ENCODE measurements around the gene LRIG3. TPM values are rescaled to one million over a fixed set of nuclear protein-coding genes. Genes with fewer than 3 reads are reported as not detected.

Gene LRIG3
- total and polyA plus RNA-seq, 7 donors: 1.4 to 5.1 (median 2.9) TPM

DNA sequence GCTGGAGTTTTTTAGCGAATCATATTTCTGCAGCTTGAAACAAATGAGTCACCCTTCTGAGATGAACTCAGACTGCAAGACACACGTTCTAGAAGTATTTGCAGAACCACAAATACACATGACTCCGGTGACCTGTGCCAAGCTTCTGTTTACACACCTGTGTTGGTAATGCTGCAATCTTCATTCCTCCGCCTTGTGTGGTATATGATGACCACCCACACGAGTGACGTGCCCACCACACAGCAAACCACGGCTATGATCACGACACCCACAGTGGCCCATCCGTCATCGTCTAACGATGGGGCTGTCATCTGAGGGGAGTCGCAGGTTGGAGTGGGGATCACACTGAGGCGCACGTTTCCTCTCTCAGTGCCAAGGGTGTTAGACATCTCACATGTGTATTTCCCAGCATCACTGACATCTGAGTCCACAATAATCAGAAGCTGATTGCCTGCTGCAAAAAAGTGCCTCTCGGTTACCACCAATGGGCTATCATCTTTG, 43.0 kb downstream of the LRIG3 start:
- WGBS, 3 donors: 79 to 80% (median 79%) methylated on average over 15 of the region's 15 CpGs
- TF ChIP-seq, protein P1, sequence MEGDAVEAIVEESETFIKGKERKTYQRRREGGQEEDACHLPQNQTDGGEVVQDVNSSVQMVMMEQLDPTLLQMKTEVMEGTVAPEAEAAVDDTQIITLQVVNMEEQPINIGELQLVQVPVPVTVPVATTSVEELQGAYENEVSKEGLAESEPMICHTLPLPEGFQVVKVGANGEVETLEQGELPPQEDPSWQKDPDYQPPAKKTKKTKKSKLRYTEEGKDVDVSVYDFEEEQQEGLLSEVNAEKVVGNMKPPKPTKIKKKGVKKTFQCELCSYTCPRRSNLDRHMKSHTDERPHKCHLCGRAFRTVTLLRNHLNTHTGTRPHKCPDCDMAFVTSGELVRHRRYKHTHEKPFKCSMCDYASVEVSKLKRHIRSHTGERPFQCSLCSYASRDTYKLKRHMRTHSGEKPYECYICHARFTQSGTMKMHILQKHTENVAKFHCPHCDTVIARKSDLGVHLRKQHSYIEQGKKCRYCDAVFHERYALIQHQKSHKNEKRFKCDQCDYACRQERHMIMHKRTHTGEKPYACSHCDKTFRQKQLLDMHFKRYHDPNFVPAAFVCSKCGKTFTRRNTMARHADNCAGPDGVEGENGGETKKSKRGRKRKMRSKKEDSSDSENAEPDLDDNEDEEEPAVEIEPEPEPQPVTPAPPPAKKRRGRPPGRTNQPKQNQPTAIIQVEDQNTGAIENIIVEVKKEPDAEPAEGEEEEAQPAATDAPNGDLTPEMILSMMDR (IDR thresholded peaks at IDR 0.05): no peak
- Histone ChIP-seq H3K36me3 (ENCODE audit: insufficient read depth in 1 of 2, low read depth in 1 of 2) (peaks cover 13 to 100% of the 10 kb centered on the region in 2 donors), H3K27ac (no peak overlapping the region), H3K4me3 (no peak overlapping the region), H3K27me3 (ENCODE audit: insufficient read depth in 3 of 3, low read length in 2 of 3) (no peaks in the 10 kb centered on the region), H3K9me3 (no peaks in the 10 kb centered on the region), H3K4me1 (no peaks in the 10 kb centered on the region)
- intact Hi-C loops (cut with DNase I): no loop called here
- peak in 2 of 4 donors; percentile 31 to 87 for ATAC-seq
- no peak for DNase-seq

DNA sequence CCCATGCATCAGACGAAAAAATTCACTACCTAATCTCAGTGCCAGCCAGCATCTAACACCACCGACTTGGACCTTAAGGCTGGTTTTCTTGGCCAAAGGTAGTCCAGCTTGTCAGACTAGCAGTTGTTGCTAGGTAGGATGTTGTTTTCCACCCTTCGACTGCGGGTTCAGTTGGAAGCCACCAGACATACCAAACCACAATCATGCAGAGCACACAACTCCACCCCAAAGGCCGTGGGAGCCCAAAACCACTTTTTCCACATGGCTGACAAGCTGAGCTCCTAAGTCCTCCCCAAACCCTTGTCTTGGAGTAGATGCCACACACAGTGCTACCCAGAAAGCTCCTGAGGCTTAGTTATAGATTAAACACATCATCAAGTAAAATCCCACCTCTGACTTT, 46.8 kb downstream of the LRIG3 start:
- ATAC-seq (no peak), DNase-seq (no peak)
- intact Hi-C loops (cut with DNase I): no loop called here
- peaks cover 9 to 100% of the 10 kb centered on the region in 2 donors for H3K36me3 ChIP-seq (ENCODE audit: insufficient read depth in 1 of 2, low read depth in 1 of 2)
- WGBS, 3 donors: 77 to 91% (median 82%) methylated on average over 5 of the region's 5 CpGs
- H3K9me3 ChIP-seq: no peaks in the 10 kb centered on the region
- no peaks in the 10 kb centered on the region for H3K27me3 ChIP-seq (ENCODE audit: insufficient read depth in 3 of 3, low read length in 2 of 3)
- no peak overlapping the region for H3K27ac ChIP-seq
- no peaks in the 10 kb centered on the region for H3K4me1 ChIP-seq
- TF ChIP-seq, protein P1 (IDR thresholded peaks at IDR 0.05): no peak
- no peak overlapping the region for H3K4me3 ChIP-seq

DNA sequence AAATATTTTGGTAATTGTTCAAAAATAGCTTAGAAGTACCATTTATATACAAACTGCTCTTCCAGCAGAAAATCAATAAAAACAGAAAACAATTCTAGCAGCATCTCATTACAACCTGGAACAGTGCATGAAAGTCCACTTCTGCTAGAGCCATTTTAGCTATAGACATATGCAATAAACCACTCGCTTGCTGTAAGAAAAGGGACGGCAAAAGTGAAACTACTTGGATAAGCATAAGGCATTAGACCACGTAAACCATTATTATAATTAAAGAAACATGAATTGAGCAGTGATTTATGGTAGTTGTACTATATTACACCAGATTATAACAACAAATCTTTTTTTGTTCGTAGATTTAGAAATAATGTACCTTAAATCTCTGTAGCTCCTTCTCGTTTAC, 48.7 kb downstream of the LRIG3 start:
- DNase-seq (no peak), ATAC-seq (no peak)
- peaks cover 7 to 86% of the 10 kb centered on the region in 2 donors for H3K36me3 ChIP-seq (ENCODE audit: insufficient read depth in 1 of 2, low read depth in 1 of 2)
- 76 to 80% (median 78%) methylated on average over 5 of the region's 5 CpGs for WGBS, 3 donors
- no peak overlapping the region for H3K27ac ChIP-seq
- intact Hi-C loops (cut with DNase I): no loop called here
- H3K27me3 ChIP-seq (ENCODE audit: insufficient read depth in 3 of 3, low read length in 2 of 3): no peaks in the 10 kb centered on the region
- no peaks in the 10 kb centered on the region for H3K4me1 ChIP-seq
- TF ChIP-seq, protein P1 (IDR thresholded peaks at IDR 0.05): no peak
- H3K9me3 ChIP-seq: no peaks in the 10 kb centered on the region
- H3K4me3 ChIP-seq: no peak overlapping the region

DNA sequence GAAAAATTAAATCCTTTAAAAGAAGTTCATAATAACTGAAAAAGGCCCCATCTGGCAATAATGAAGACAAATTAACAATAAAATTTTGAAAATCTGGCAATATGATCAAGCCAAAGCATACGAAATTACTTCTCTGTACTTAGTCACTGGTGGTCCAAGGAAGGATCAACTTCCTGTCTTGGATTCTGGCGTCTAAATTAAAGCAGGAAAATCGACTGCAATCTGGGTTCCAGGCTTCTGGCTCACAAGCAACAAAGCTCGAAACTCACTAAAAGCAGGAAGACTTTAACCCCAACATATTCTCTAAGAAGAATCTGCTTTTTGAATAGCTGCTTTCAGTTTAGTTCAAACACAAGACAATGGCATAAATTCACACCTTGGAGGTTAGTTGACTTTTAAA, 49.7 kb downstream of the LRIG3 start:
- Histone ChIP-seq H3K36me3 (ENCODE audit: insufficient read depth in 1 of 2, low read depth in 1 of 2) (peaks cover 7 to 83% of the 10 kb centered on the region in 2 donors), H3K27me3 (ENCODE audit: insufficient read depth in 3 of 3, low read length in 2 of 3) (no peaks in the 10 kb centered on the region), H3K4me1 (no peaks in the 10 kb centered on the region), H3K4me3 (no peak overlapping the region), H3K27ac (no peak overlapping the region), H3K9me3 (no peaks in the 10 kb centered on the region)
- DNase-seq (no peak), ATAC-seq (no peak)
- intact Hi-C loops (cut with DNase I): no loop called here
- 39 to 47% (median 43%) methylated on average over 4 of the region's 4 CpGs for WGBS, 3 donors
- TF ChIP-seq, protein P1 (IDR thresholded peaks at IDR 0.05): no peak

DNA sequence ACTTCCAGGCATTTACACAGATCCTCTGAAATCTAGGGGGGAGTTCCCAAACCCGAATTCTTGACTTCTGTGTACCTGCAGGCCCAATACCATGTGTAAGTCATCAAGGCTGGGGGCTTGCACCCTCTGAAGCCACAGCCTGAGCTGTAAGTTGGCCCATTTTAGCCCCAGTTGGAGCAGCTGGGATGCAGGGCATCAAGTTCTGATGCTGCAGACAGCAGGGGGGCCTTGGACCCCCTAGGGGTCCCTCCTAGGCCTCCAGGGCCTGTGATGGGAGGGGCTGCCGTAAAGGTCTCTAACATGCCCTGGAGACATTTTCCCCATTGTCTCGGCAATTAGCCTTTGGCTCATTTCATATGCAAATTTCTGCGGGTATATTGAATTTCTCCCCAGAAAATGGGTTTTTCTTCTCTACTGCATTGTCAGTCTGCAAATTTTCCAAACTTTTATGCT, 59.5 kb downstream of the LRIG3 start:
- ATAC-seq: no peak
- Histone ChIP-seq H3K4me1 (no peaks in the 10 kb centered on the region), H3K4me3 (no peak overlapping the region), H3K27ac (no peak overlapping the region), H3K36me3 (ENCODE audit: insufficient read depth in 1 of 2, low read depth in 1 of 2) (no peaks in the 10 kb centered on the region), H3K9me3 (no peaks in the 10 kb centered on the region), H3K27me3 (ENCODE audit: insufficient read depth in 3 of 3, low read length in 2 of 3) (no peaks in the 10 kb centered on the region)
- DNase-seq: no peak
- 46 to 68% (median 66%) methylated on average over 4 of the region's 4 CpGs for WGBS, 3 donors
- TF ChIP-seq, protein P1 (IDR thresholded peaks at IDR 0.05): no peak
- intact Hi-C loops (cut with DNase I): no loop called here
